Measurements from ENCODE around the gene EVI5.

The EVI5 gene

DNA sequence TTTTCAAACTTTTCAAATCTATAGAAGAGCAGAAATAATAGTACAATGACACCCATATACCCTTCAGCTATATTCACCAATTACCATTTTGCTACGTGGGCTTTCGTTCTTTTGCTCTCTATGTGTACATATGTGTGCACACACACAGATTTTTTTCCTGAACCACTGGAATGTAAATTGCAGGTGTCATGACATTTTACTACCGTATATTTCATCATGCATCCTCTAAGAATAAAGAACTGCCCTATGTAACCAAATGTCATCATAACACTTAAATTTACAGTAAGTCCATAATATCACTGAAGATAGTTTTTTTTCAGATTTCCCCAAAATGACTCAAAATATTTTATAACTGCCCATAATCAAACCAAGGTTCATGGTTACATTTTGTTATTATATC, 209.8 kb downstream of the EVI5 start:
- TF ChIP-seq, protein P1, sequence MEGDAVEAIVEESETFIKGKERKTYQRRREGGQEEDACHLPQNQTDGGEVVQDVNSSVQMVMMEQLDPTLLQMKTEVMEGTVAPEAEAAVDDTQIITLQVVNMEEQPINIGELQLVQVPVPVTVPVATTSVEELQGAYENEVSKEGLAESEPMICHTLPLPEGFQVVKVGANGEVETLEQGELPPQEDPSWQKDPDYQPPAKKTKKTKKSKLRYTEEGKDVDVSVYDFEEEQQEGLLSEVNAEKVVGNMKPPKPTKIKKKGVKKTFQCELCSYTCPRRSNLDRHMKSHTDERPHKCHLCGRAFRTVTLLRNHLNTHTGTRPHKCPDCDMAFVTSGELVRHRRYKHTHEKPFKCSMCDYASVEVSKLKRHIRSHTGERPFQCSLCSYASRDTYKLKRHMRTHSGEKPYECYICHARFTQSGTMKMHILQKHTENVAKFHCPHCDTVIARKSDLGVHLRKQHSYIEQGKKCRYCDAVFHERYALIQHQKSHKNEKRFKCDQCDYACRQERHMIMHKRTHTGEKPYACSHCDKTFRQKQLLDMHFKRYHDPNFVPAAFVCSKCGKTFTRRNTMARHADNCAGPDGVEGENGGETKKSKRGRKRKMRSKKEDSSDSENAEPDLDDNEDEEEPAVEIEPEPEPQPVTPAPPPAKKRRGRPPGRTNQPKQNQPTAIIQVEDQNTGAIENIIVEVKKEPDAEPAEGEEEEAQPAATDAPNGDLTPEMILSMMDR (IDR thresholded peaks at IDR 0.05; ENCODE audit: low read depth, low read length, missing control alignments) = no peak
- no peak for DNase-seq (ENCODE audit: low read depth)
- in situ Hi-C loops (cut with HindIII; ENCODE audit: low sequenced_read_pairs) = loop anchor here (25.0 kb wide), 1 partner anchor 263 kb away; no protein-coding TSS in a partner anchor
- H3K4me3 ChIP-seq (ENCODE audit: low read depth, low read length) = no peak overlapping the region

DNA sequence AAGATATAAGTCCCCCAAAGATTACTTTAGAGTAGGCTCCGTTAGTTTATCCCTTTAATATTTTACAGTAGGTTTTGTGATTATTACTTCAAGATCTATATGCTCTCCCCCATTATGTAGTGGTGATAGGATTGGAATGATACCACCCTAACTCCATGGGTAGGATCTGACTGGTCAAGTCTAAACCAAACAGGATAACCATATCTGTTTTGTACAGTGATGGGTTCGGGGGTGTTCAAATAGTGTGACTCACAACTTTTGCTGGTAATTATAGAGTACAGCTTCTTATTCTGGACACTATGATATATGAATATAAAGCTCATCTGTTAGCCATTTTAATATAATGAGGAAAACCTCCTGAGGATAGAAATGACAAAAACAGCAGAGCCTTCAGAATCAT, 212.4 kb downstream of the EVI5 start:
- TF ChIP-seq, protein P1 (IDR thresholded peaks at IDR 0.05; ENCODE audit: low read depth, low read length, missing control alignments) = no peak
- H3K4me3 ChIP-seq (ENCODE audit: low read depth, low read length) = no peak overlapping the region
- in situ Hi-C loops (cut with HindIII; ENCODE audit: low sequenced_read_pairs) = no loop called here
- no peak for DNase-seq (ENCODE audit: low read depth)

DNA sequence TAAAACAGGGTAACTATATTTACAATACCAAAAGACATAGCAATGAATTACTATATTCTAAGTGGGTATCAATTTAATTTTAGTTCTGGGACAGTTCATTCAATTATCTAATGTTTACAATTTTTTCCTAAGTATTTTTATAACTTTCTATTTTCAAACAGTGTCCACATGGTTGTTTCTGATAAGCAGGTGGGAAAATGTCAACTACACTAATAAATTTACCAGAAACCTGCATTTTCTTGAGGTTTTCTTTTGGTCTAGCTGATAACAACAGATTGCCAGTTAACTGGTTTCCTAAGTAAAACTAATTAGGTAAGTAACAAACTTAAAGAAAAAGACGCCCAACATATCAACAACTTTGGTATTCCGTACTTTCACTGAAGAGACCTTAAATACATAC, 213.3 kb downstream of the EVI5 start:
- H3K4me3 ChIP-seq (ENCODE audit: low read depth, low read length) = no peak overlapping the region
- in situ Hi-C loops (cut with HindIII; ENCODE audit: low sequenced_read_pairs) = no loop called here
- TF ChIP-seq, protein P1 (IDR thresholded peaks at IDR 0.05; ENCODE audit: low read depth, low read length, missing control alignments) = no peak
- DNase-seq (ENCODE audit: low read depth) = no peak

DNA sequence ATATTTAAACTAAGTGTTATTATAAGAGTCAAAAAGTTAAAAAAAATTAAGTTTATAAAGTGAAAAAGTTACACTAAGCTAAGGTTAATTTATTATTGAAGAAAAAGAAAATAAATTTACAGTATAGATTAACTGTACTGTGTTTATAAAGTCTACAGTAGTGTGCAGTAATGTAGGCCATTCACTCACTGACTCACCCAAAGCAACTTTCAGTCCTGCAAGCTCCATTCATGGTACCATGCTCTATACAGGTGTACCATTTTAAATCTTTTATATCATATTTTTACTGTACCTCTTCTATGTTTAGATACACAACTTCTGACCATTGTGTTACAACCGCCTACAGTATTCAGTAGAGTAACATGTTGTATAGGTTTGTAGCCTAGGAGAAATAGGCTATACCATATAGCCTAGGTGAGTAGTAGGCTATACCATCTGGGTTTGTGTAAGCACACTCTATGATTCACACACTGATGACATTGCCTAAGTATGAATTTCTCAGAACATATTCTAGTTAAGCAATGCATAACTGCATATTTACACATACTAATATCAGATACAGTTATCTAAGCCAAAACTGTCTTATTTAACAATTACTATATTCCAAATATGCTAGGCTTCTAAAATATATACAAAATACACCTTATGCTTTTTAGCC, 217.6 kb downstream of the EVI5 start:
- in situ Hi-C loops (cut with HindIII; ENCODE audit: low sequenced_read_pairs) = no loop called here
- DNase-seq (ENCODE audit: low read depth) = no peak
- TF ChIP-seq, protein P1 (IDR thresholded peaks at IDR 0.05; ENCODE audit: low read depth, low read length, missing control alignments) = no peak
- H3K4me3 ChIP-seq (ENCODE audit: low read depth, low read length) = no peak overlapping the region

DNA sequence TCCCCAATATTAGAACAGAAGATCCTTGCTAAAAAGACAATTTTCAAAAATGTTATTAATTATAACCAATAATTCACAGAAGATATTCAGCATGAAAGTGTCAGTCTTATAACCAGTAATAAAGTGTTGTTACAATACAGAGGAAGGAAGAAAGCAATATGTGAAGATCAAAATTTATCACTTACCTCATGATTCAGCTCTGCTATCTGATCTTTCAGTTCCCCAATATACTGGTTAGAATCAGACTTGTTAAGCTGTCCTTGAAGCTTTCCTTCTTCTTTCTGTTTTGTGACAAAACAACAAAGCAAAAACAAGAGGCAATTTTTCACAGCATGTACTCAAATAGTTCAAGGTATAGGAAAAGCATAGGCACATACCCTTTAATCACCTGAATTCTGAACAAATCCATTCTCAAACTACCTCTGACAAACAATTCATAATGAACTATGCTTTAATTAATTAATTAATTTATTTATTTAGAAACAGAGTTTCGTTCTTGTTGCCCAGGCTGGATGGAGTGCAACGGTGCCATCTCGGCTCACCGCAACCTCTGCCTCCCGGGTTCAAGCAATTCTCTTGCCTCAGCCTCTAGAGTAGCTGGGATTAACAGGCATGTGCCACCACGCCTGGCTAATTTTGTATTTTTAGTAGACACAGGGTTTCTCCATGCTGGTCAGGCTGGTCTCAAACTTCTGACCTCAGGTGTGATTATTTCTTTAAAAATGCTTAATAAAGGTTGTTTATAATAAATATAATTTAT, 221.3 kb downstream of the EVI5 start:
- DNase-seq (ENCODE audit: low read depth) = no peak
- in situ Hi-C loops (cut with HindIII; ENCODE audit: low sequenced_read_pairs) = no loop called here
- TF ChIP-seq, protein P1 (IDR thresholded peaks at IDR 0.05; ENCODE audit: low read depth, low read length, missing control alignments) = no peak
- H3K4me3 ChIP-seq (ENCODE audit: low read depth, low read length) = no peak overlapping the region

DNA sequence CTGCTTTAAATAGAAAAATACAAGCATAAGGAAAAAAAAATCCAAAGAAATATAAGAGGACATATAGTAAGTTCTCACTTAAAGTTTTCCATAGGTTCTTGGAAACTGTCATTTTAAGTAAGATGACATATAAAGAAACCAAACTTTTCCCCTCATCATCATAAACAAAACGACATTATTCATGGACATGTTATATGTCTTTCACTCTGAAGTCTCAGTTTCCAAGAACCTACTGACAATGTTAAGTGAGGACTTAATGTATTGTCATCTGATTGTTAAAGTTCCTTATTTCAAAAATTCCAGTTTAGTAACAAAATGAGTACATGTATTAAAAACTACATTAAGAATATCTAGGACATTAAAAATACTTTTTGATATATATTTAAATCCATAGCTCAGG, 228.6 kb downstream of the EVI5 start:
- H3K4me3 ChIP-seq (ENCODE audit: low read depth, low read length) = no peak overlapping the region
- no peak for DNase-seq (ENCODE audit: low read depth)
- TF ChIP-seq, protein P1 (IDR thresholded peaks at IDR 0.05; ENCODE audit: low read depth, low read length, missing control alignments) = no peak
- in situ Hi-C loops (cut with HindIII; ENCODE audit: low sequenced_read_pairs) = no loop called here
